Keratinocyte (primary cell): ENCODE results near the gene SRGAP3.

ENCODE experiments used
- CTCF ChIP-seq, 3 experiments: IDR thresholded peaks in 1 of 3; conservative IDR thresholded peaks in 1 of 3; optimal IDR thresholded peaks in 1 of 3; 2 replicates in 2 of 3; 3 replicates in 1 of 3; pipeline versions ENCODE3 to v1.5.1; 2011; ENCODE audit warnings: low read length in 3 of 3, mild to moderate bottlenecking in 3 of 3, moderate library complexity in 2 of 3, control low read depth in 1 of 3, inconsistent platforms in 1 of 3; ENCODE audit not compliant: insufficient read depth in 2 of 3; ENCODE audit errors: extremely low read depth in 1 of 3
- EZH2 ChIP-seq: IDR thresholded peaks from one replicate; pipeline ENCODE4 v1.6.1; 2012; ENCODE audit warnings: inconsistent platforms, mild to moderate bottlenecking, low read length, moderate library complexity

DNA sequence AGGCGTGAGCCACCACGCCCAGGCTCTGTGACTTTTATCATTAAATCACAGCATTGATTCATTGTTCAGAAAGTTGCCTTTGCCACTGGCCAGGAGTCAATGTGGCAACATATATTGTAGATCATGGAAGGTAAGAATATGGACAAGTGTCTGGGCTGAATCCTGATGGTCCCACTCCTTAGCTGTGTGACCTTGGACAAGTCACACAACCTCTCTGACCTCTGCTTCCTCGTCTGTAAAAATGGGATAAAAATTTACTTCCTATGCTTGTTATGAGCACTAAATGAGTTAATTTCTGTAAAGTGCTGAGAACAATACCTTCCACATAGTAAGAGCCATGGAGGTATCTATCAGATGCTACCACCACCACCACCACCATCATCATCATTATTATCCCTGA is 182.7 kb downstream of the SRGAP3 start:
- TF ChIP-seq CTCF (optimal IDR thresholded peaks at IDR 0.05 in 1 of 3, IDR thresholded peaks at IDR 0.05 in 1 of 3, conservative IDR thresholded peaks at IDR 0.05 in 1 of 3; ENCODE audit: extremely low read depth in 1 of 3, insufficient read depth in 2 of 3, low read length in 3 of 3) (no peak), EZH2 (no peak)
